Stimulated activated CD4-positive, alpha-beta T cell treated with anti-CD3 and anti-CD28 coated beads, Interleukin-4, amount 100 ng/mL, for 1 hour (primary cell): Measurements from ENCODE around the gene FBXW9.
"Not testable (repeated sequence)": the region's sequence is repeated elsewhere in the genome, so short reads cannot be mapped to it uniquely, and the experiment has no call there.

Source experiments
- DNase-seq: peaks from one replicate; pipeline ENCODE4 v3.0.0-alpha.2; 2020

FBXW9 gene

GRCh38 chr19:12678039-12678438 is 18.4 kb downstream of the FBXW9 start:
- DNase-seq: not testable (repeated sequence)

GRCh38 chr19:12676928-12677327 is 19.5 kb downstream of the FBXW9 start:
- no peak for DNase-seq

GRCh38 chr19:12676384-12676792 is 20.0 kb downstream of the FBXW9 start:
- DNase-seq: peak; percentile 88

GRCh38 chr19:12675940-12676339 is 20.5 kb downstream of the FBXW9 start:
- no peak for DNase-seq

GRCh38 chr19:12675399-12675798 is 21.0 kb downstream of the FBXW9 start:
- DNase-seq: no peak

- DNase-seq: no peak
These were observed 23.7 kb downstream of the FBXW9 start for GRCh38 chr19:12672744-12673143.

- DNase-seq: no peak
These were observed 26.1 kb downstream of the FBXW9 start for GRCh38 chr19:12670159-12670928.

- peak; percentile 74 for DNase-seq
These were observed 26.9 kb downstream of the FBXW9 start for GRCh38 chr19:12669270-12670158.

- DNase-seq: peak; percentile 70
These were observed 27.5 kb downstream of the FBXW9 start for GRCh38 chr19:12668932-12669269.

- DNase-seq: no peak
These were observed 28.1 kb downstream of the FBXW9 start for GRCh38 chr19:12668346-12668745.

- DNase-seq: no peak
These were observed 28.6 kb downstream of the FBXW9 start for GRCh38 chr19:12667731-12668302.

GRCh38 chr19:12666265-12667048 is 30.0 kb downstream of the FBXW9 start, which contains the start of the genes MAN2B1 and WDR83:
TSS of gene MAN2B1 (minus strand) at chr19:12666742. CDS start at chr19:12666701, 41 bp downstream.
TSS of gene WDR83 (plus strand) at chr19:12666807. CDS start at chr19:12669791, 2,984 bp downstream.
- DNase-seq: peak; percentile 87

- peak; percentile 27 for DNase-seq
These were observed 30.7 kb downstream of the FBXW9 start for GRCh38 chr19:12665671-12666264.

GRCh38 chr19:12665281-12665573 is 31.2 kb downstream of the FBXW9 start:
- peak; percentile 57 for DNase-seq

- no peak for DNase-seq
These were observed 31.8 kb downstream of the FBXW9 start for GRCh38 chr19:12664406-12665280.

- no peak for DNase-seq
These were observed 35.5 kb downstream of the FBXW9 start for GRCh38 chr19:12660980-12661379.

- no peak for DNase-seq
These were observed 38.5 kb downstream of the FBXW9 start for GRCh38 chr19:12657966-12658365.

GRCh38 chr19:12656899-12657571 is 39.4 kb downstream of the FBXW9 start:
- DNase-seq: peak; percentile 35

- DNase-seq: no peak
These were observed 40.9 kb downstream of the FBXW9 start for GRCh38 chr19:12655546-12655945.

GRCh38 chr19:12652219-12652618 is 44.2 kb downstream of the FBXW9 start:
- no peak for DNase-seq

GRCh38 chr19:12649941-12650340 is 46.5 kb downstream of the FBXW9 start:
- DNase-seq: no peak
